Sigmoid colon (tissue), 4 donors: ENCODE results near the gene RRP9.

Experiments
- EP300 ChIP-seq, 4 donors: sonication (generic); formaldehyde crosslinking; IDR thresholded peaks; one replicate each; pipeline ENCODE4 v1.6.1; 2017; ENCODE audit warnings: antibody characterized with exemption in 4 of 4
- POLR2A ChIP-seq, 2 donors: fragments of 450-650 bp; IDR thresholded peaks; one replicate each; pipeline ENCODE4 v1.6.1; 2016; ENCODE audit warnings: antibody characterized with exemption in 2 of 2, mild to moderate bottlenecking in 2 of 2, moderate library complexity in 2 of 2
- POLR2AphosphoS5 ChIP-seq, 4 donors: sonication (generic); formaldehyde crosslinking; IDR thresholded peaks; one replicate each; pipeline ENCODE4 v1.6.1; 2017; ENCODE audit warnings: antibody characterized with exemption in 4 of 4
- TF ChIP-seq, protein P1 (sequence below), 4 experiments: fragments of 450-650 bp in 3 of 4; fragments of 200-600 bp in 1 of 4; IDR thresholded peaks; one replicate each; pipeline ENCODE4 v1.5.1; 2016 to 2019; ENCODE audit warnings: antibody characterized with exemption in 4 of 4, mild to moderate bottlenecking in 3 of 4, moderate library complexity in 2 of 4

- TF ChIP-seq, protein P1, sequence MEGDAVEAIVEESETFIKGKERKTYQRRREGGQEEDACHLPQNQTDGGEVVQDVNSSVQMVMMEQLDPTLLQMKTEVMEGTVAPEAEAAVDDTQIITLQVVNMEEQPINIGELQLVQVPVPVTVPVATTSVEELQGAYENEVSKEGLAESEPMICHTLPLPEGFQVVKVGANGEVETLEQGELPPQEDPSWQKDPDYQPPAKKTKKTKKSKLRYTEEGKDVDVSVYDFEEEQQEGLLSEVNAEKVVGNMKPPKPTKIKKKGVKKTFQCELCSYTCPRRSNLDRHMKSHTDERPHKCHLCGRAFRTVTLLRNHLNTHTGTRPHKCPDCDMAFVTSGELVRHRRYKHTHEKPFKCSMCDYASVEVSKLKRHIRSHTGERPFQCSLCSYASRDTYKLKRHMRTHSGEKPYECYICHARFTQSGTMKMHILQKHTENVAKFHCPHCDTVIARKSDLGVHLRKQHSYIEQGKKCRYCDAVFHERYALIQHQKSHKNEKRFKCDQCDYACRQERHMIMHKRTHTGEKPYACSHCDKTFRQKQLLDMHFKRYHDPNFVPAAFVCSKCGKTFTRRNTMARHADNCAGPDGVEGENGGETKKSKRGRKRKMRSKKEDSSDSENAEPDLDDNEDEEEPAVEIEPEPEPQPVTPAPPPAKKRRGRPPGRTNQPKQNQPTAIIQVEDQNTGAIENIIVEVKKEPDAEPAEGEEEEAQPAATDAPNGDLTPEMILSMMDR (IDR thresholded peaks at IDR 0.05) = no peak
- no peak for TF ChIP-seq POLR2AphosphoS5 (IDR thresholded peaks at IDR 0.05)
- no peak for TF ChIP-seq POLR2A (IDR thresholded peaks at IDR 0.05)
- TF ChIP-seq EP300 (IDR thresholded peaks at IDR 0.05) = no peak
Observed at GRCh38 chr3:51904034-51904823, 37.5 kb downstream of the RRP9 start.
